Astrocyte of the cerebellum (primary cell): ENCODE results near the gene CLK1.
"Not testable (repeated sequence)": the region's sequence is repeated elsewhere in the genome, so short reads cannot be mapped to it uniquely, and the experiment has no call there.

Source experiments
- DNase-seq: peaks from one replicate; pipeline ENCODE4 v3.0.0-alpha.2; 2011; ENCODE audit warnings: low read depth
- H3K4me3 ChIP-seq: 2 replicates; pipeline ENCODE4 v1.5.1; 2011; ENCODE audit warnings: mild to moderate bottlenecking, low read depth, low read length, moderate library complexity
- CTCF ChIP-seq: IDR thresholded peaks from 2 replicates; pipeline ENCODE4 v1.5.1; 2012; ENCODE audit warnings: low read length, low read depth, moderate library complexity, mild to moderate bottlenecking; ENCODE audit errors: missing control alignments
- in situ Hi-C: cut with HindIII; loops from 2 replicates; pipeline ENCODE4 v1.10.0; 2017; ENCODE audit warnings: low sequenced_read_pairs

Gene CLK1

DNA sequence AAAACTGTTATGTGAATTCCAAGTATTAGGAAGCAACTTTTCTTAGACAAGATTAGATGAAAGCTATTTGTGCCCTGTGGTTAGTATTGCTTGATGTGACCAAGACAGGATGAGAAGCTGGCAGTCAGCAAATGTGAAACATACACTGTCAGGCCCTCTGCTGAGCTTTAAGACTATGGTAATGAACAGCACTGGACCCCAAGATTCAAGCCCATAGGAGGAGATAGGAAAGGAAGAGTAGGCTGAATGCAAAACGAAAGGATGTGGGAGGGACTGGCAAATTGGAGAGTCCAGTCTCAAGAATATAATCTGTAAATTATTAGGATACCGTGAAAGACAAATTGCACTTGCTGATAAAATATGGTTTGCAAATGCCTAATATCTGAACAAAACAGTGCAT is 36.4 kb downstream of the CLK1 start:
- TF ChIP-seq CTCF, result no peak
- H3K4me3 ChIP-seq, result no peak overlapping the region
- in situ Hi-C loops, result no loop called here
- DNase-seq, result no peak

GRCh38 chr2:200821686-200822245 is 42.7 kb downstream of the CLK1 start:
- in situ Hi-C loops, result no loop called here
- TF ChIP-seq CTCF, result no peak
- no peak overlapping the region for H3K4me3 ChIP-seq
- DNase-seq, result no peak

DNA sequence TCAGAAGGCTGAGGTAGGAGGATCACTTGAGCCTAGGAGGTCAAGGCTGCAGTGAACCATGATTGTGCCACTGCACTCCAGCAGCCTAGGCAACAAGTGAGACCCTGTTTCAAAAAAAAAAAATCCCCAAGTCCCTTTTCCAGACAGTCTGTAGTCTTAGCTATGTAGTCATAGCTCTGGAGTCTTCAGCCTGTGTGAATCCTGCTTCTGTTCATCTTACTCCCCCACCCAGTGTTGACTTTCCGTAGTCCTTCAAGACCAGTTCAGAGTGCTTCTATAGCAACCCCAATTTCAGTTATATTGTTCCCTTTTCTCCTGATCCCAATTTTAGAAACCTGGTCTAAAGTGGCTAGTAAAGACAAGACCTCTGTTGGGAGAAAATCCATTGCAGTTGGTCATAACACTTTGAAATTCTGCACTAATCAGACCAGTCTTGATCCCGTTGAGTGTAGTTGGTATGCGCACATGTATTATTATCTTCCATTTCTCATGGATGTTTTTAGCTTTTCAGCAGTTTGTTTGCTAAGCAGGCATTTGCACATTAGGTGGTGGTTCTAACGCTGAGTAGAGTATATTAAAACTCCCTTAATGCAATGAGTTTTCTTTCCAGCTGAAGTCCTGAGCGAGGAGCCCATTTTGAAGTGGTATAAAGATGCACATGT is 43.8 kb downstream of the CLK1 start:
- TF ChIP-seq CTCF, result no peak
- no peak overlapping the region for H3K4me3 ChIP-seq
- in situ Hi-C loops, result no loop called here
- no peak for DNase-seq

- H3K4me3 ChIP-seq, in situ Hi-C loops, DNase-seq: not testable (repeated sequence)
Observed at GRCh38 chr2:200818732-200819131, 45.7 kb downstream of the CLK1 start.

GRCh38 chr2:200814917-200815316 is 49.5 kb downstream of the CLK1 start:
- in situ Hi-C loops, result no loop called here
- no peak for TF ChIP-seq CTCF
- no peak for DNase-seq
- no peak overlapping the region for H3K4me3 ChIP-seq

DNA sequence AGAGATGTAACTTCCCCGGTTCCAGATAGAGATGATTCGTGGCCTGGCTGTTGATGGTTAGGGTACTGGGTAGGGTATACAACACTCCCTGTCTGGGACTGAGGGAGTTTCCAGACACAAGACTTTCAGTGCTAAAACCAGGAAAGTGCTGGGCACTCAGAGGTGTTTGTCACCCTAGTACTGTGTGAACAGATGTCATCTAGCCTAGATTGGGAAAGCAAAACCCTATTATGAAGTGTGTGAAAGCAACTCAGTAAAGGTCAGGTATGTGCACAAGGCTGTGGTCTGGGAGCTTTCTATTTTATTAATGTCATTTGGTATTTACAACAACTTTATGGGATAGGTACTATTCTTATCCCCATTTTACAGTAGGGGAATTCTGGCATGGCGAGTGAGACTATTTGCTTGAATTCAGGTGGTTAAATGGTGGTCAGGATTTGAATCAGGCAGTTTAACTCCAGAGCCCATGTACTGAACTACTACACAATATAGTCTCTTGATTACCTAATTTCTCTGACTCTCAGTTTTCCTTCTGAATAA is 50.1 kb downstream of the CLK1 start:
- H3K4me3 ChIP-seq, result no peak overlapping the region
- in situ Hi-C loops, result no loop called here
- no peak for TF ChIP-seq CTCF
- DNase-seq, result no peak
